ENCODE measurements around the gene ITGA1.

The ITGA1 gene

DNA sequence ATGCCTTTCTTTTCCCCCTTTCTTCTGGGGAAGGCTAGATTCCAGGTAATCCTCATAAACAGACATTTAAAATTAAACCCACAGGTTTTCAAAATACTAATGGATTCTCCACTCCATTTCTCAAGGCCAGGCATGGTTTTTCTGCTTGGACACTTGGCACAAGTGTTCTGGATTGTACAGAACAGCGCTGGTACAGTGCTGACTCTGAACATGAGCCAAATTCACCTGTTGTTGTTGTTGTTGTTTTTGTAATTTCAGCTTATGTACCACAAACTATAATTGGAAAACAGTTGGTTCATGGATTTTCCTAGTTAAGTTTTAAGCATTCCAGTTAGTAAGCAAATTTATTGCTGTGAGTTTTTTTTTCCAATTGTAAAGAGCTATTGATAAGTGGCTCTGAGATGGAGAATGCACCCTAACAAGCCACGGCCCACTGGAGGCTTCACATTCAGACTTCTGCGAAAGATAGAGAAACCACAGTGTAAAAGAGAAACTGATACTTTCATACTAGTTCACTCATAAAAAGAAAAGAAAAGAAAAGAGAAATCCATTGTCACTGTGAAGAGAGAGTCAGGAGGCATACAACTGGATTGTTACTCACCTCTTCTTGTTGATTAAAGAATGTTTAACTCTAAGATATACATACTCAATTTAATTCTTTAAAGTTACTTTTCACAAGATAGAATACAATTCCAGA lies 16.2 kb upstream of the ITGA1 start:
- TF ChIP-seq, protein P1, sequence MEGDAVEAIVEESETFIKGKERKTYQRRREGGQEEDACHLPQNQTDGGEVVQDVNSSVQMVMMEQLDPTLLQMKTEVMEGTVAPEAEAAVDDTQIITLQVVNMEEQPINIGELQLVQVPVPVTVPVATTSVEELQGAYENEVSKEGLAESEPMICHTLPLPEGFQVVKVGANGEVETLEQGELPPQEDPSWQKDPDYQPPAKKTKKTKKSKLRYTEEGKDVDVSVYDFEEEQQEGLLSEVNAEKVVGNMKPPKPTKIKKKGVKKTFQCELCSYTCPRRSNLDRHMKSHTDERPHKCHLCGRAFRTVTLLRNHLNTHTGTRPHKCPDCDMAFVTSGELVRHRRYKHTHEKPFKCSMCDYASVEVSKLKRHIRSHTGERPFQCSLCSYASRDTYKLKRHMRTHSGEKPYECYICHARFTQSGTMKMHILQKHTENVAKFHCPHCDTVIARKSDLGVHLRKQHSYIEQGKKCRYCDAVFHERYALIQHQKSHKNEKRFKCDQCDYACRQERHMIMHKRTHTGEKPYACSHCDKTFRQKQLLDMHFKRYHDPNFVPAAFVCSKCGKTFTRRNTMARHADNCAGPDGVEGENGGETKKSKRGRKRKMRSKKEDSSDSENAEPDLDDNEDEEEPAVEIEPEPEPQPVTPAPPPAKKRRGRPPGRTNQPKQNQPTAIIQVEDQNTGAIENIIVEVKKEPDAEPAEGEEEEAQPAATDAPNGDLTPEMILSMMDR (IDR thresholded peaks at IDR 0.05; ENCODE audit: low read depth, low read length): no peak
- H3K4me3 ChIP-seq (ENCODE audit: low read depth, low read length): no peak overlapping the region

- TF ChIP-seq, protein P1 (IDR thresholded peaks at IDR 0.05; ENCODE audit: low read depth, low read length): no peak
- H3K4me3 ChIP-seq (ENCODE audit: low read depth, low read length): no peak overlapping the region
Observed at GRCh38 chr5:52772668-52773067, 15.0 kb upstream of the ITGA1 start.

DNA sequence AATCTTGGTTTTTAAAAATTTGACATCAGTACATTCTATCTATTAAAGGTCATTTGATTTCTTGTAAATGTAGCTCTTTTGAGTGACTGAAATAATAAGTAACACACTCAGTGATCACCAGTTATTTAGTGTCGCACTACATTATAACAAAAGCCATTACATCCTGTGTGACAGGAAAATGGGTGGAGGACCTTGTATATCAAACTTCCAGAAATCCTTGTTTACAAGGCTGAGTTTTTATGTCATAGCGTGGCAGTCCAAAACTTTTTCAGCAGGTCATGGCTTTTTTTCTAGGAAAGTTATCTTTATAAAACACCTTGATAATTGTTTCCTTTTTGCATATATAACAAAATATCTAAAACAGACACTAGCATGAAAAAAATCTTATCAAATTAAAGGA lies 14.4 kb upstream of the ITGA1 start:
- TF ChIP-seq, protein P1 (IDR thresholded peaks at IDR 0.05; ENCODE audit: low read depth, low read length): no peak
- H3K4me3 ChIP-seq (ENCODE audit: low read depth, low read length): no peak overlapping the region

GRCh38 chr5:52774005-52774410 lies 13.7 kb upstream of the ITGA1 start:
- H3K4me3 ChIP-seq (ENCODE audit: low read depth, low read length): no peak overlapping the region
- TF ChIP-seq, protein P1 (IDR thresholded peaks at IDR 0.05; ENCODE audit: low read depth, low read length): no peak

GRCh38 chr5:52776116-52776515 lies 11.6 kb upstream of the ITGA1 start:
- TF ChIP-seq, protein P1 (IDR thresholded peaks at IDR 0.05; ENCODE audit: low read depth, low read length): no peak
- no peak overlapping the region for H3K4me3 ChIP-seq (ENCODE audit: low read depth, low read length)

DNA sequence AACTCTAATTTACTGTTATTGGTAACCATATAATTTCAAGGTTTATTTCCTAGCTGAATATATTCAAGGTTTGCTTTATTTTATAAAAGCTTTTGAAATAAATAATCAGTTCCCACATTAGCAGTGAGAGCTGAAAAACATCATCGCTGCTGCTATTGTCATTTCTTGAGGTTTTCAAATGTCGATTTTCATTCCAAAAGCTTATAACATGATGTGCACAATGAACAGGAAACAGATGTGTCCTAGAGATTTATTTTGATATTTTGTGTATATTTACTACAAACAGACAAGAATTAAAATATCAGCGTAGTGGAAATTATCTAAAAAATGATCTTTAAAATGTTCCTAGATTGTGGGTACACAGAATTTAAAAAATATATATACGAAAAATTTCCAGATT lies 10.5 kb upstream of the ITGA1 start:
- H3K4me3 ChIP-seq (ENCODE audit: low read depth, low read length): no peak overlapping the region
- TF ChIP-seq, protein P1 (IDR thresholded peaks at IDR 0.05; ENCODE audit: low read depth, low read length): no peak

- no peak overlapping the region for H3K4me3 ChIP-seq (ENCODE audit: low read depth, low read length)
- TF ChIP-seq, protein P1 (IDR thresholded peaks at IDR 0.05; ENCODE audit: low read depth, low read length): no peak
Observed at GRCh38 chr5:52778781-52779180, 8.9 kb upstream of the ITGA1 start.
